HG03558 (cell line): ENCODE results near the gene BMPR1B.

ENCODE experiments used
- ATAC-seq: cut with Tn5 transposase; IDR thresholded peaks from one replicate; pipeline ENCODE4 v1.9.1; 2021; ENCODE audit warnings: moderate number of reproducible peaks; ENCODE audit not compliant: unreplicated experiment; ENCODE audit errors: extremely low read depth

Gene BMPR1B

GRCh38 chr4:94757192-94758140 lies at the start of gene BMPR1B:
Gene BMPR1B (plus strand): TSS chr4:94757955. CDS start chr4:95104425, 346,470 bp downstream.
- no peak for ATAC-seq

GRCh38 chr4:94711635-94712034 lies 46.1 kb upstream of the BMPR1B start:
- ATAC-seq: no peak

- no peak for ATAC-seq
Measured at GRCh38 chr4:94714365-94715160, 43.2 kb upstream of the BMPR1B start.

GRCh38 chr4:94715726-94716125 lies 42.0 kb upstream of the BMPR1B start:
- no peak for ATAC-seq

GRCh38 chr4:94721310-94721709 lies 36.4 kb upstream of the BMPR1B start:
- no peak for ATAC-seq

GRCh38 chr4:94722270-94722669 lies 35.5 kb upstream of the BMPR1B start:
- no peak for ATAC-seq

- no peak for ATAC-seq
Measured at GRCh38 chr4:94722748-94723147, 35.0 kb upstream of the BMPR1B start.

- ATAC-seq: no peak
Measured at GRCh38 chr4:94724016-94724790, 33.6 kb upstream of the BMPR1B start.

- no peak for ATAC-seq
Measured at GRCh38 chr4:94726524-94727123, 31.1 kb upstream of the BMPR1B start.

GRCh38 chr4:94728056-94728766 lies 29.5 kb upstream of the BMPR1B start:
- ATAC-seq: no peak

GRCh38 chr4:94732358-94732698 lies 25.4 kb upstream of the BMPR1B start:
- ATAC-seq: no peak

GRCh38 chr4:94739741-94740140 lies 18.0 kb upstream of the BMPR1B start:
- ATAC-seq: no peak

- ATAC-seq: no peak
Measured at GRCh38 chr4:94741304-94741703, 16.5 kb upstream of the BMPR1B start.

- no peak for ATAC-seq
Measured at GRCh38 chr4:94743838-94744237, 13.9 kb upstream of the BMPR1B start.

GRCh38 chr4:94744850-94745249 lies 12.9 kb upstream of the BMPR1B start:
- ATAC-seq: no peak

- ATAC-seq: no peak
Measured at GRCh38 chr4:94746746-94747145, 11.0 kb upstream of the BMPR1B start.

GRCh38 chr4:94758141-94758699 lies 465 bp downstream of the BMPR1B start:
- no peak for ATAC-seq

- ATAC-seq: no peak
Measured at GRCh38 chr4:94758700-94759399, 1.1 kb downstream of the BMPR1B start.

- ATAC-seq: no peak
Measured at GRCh38 chr4:94759767-94760211, 2.0 kb downstream of the BMPR1B start.
